NCI-H1105 (cell line): ENCODE results near the gene DNLZ.
"Not testable (repeated sequence)": the region's sequence is repeated elsewhere in the genome, so short reads cannot be mapped to it uniquely, and the experiment has no call there.

Experiments
- DNase-seq: peaks from one replicate; lab custom pipeline; 2025; lab: John Stamatoyannopoulos, UW

The DNLZ gene

DNA sequence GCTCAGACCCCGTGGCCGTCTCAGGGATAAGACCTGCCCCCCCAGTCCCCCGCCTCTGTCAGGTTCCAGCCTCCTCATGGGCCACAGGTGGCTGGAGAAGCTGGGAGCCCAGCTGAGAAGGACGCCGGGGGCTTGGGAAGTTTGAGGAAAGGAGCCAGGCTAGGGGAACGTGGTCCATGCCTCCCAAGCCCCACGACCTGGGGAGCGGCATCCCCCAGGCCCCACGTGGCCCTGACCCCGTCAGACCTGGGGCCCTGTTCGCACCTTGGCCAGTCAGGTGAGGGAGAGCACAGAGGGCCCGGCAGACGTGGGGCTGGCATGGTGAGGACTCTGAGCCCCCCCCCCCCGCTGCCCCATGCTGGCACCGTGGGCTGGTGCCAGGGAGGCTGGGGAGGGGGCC lies 32.5 kb downstream of the DNLZ start:
- no peak for DNase-seq

- DNase-seq = no peak
Measured at GRCh38 chr9:136330406-136330990, 33.0 kb downstream of the DNLZ start.

- no peak for DNase-seq
Measured at GRCh38 chr9:136329636-136330405, 33.7 kb downstream of the DNLZ start.

DNA sequence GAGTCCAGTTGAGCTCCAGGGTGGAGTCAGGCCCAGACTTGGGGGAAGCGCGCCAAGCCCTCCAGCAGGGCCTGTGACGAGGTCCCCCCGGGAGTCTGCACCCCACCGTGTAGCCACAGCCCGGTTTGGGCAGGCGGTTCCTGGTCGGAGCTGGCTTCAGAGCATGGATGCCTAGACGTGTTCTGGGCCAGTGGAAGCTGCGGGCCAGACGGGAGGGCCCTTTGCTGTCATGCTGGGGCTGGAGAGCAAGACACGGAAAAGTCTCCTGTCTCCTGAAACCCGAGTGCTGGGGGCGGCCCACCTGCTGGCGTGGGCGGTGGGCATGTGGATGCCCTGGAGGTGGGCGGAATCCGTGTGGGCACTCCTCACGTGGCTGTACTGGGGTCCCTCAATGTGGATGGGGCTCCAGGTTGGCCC lies 34.3 kb downstream of the DNLZ start:
- no peak for DNase-seq

GRCh38 chr9:136328622-136329041 lies 34.9 kb downstream of the DNLZ start:
- no peak for DNase-seq

- DNase-seq = peak; percentile 25
Measured at GRCh38 chr9:136328011-136328621, 35.4 kb downstream of the DNLZ start.

- no peak for DNase-seq
Measured at GRCh38 chr9:136327304-136327974, 36.1 kb downstream of the DNLZ start, which contains the start of gene GPSM1. TSS of gene GPSM1 (plus strand) at chr9:136327539. CDS start at chr9:136327696, 157 bp downstream.

DNA sequence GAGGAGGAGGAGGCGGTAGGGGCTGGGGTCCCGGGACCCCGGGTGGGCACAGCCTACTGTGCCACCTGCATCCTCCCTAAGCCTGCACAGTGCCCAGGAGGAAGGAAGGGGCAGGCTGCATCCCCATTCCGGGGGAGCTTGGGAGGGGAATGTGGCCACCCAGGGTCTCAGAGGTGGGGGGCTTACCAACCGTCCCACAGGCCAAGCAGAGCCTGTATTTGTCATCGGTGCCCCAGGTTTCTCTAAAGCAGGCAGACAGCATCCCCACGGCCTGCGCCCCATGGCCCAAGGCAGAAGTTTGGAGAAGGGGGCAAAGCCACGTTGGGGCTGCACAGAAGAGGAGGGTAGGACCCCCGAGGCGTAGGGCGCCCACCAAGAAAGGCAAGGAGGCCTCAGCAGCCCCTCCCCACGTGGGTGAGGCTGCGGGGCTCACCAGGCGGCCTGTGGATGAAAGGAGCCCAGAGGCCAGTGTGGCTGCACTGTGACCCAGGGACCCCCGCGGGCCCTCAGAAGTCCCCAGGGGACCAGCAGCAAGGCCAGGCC lies 36.7 kb downstream of the DNLZ start:
- no peak for DNase-seq

DNA sequence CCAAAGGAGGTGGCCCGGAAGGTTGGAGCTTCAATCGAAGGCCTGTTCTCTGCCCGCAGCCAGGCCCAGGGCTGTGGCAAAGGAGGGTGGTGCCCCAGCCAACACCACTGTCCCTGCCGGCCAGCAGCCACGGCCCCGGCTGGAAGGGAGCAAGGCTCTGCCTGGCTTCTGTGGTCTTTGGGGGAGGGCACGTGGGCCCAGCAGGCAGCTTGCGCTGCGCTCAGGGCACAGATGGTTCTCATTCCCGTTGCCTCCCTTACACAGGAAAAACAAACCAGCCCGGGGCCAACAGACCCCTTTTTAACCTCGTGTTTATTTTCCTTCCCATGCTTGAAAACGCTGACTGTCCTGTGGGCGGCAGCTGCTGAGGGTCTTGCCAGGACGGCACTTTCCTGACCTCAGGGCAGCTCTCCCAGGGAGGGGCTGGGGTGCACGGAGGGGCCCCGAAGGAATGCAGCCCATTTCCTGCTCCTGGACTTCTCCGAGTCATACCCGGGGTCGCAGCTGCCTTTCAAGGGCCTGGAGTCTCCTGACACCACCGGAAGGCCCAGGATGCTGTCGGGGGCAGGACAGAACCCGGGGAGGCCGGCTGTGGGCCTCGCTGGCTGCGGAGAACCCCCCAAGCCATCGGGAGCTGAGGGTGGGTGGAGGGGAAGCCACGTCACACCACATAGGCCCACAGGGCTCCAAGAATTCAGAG lies 37.3 kb downstream of the DNLZ start:
- DNase-seq = no peak

- DNase-seq = no peak
Measured at GRCh38 chr9:136325358-136325757, 38.2 kb downstream of the DNLZ start.

DNA sequence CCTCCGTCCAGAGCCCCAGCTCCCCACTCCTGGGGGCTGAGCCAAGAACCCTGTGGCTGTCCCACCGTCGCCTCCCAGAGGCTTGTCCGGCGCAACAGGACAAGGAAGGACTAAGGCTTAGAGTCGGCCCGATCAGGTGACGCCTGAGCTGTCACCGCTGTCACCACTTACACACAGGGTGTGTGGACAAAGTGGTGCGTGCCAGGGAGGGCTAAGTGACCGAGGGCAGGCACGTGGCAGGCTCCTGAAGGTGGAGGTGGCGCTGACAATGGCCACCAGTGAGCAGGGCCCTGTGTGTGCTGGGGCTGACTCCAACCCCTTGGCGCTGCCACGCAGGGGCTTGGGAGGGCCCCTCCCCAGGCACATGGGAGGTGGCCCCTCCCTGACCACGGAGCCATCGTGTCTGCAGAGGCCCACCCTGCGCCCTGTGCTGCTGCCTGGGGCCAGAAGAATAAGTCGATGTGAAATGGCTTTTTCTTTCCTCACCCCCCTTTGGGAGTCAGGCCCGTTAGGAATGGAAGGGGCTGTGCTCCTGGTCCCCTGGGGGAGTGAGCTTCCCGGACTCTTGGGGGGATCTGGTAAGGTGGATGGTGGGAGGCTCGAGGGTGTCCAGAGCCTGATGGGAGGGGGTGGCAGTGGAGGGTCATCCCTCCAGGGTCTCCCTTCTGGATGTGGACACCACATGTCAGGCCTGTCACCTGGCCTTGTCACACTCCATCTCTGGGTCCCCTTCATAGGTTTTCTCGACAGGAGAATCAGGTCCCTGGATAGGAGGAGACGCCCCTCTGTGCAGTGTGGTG lies 38.8 kb downstream of the DNLZ start:
- no peak for DNase-seq

GRCh38 chr9:136323371-136323789 lies 40.2 kb downstream of the DNLZ start:
- peak; percentile 51 for DNase-seq

DNA sequence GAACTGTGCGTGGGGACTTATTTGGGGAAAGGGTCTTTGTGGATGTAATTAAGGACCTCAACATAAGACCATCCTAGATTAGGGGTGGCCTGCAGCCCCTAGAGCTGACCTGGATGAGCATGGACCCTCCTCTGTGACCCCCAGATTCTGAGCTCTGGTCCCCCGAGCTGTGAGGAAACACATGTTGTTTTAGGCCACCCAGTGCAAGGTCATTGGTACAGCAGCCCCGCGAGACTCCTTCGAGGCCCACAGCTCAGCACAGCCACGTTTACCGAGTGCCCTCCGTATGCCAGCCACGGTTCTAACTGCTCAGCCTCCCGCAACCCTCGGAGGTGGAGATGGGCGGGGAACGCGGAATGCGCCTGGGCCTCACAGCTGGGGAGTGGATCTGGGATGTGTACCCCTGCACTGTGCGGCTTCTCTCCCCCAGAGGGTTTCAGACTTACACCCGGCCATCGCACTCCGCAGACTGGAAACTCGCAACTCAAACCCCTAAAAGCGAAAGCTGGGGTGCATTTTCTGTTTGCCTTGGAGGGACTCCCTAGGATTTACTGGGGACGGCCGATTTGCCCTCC lies 40.7 kb downstream of the DNLZ start:
- no peak for DNase-seq

- DNase-seq = no peak
Measured at GRCh38 chr9:136321561-136321960, 42.0 kb downstream of the DNLZ start.

DNA sequence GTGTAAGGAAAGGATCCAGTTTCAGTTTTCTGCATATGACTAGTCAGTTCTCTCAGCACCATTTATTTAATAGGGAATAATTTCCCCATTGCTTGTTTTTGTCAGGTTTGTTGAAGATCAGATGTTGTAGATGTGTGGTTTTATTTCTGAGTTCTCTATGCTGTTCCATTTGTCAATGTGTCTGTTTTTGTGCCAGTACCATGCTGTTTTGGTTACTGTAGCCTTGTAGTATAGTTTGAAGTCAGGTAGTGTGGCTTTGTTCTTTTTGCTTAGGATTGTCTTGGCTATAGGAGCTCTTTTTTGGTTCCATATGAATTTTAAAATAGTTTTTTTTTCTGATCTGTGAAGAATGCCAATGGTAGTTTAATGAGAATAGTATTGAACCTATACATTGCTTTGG lies 42.6 kb downstream of the DNLZ start:
- not testable (repeated sequence) for DNase-seq

GRCh38 chr9:136319955-136320354 lies 43.6 kb downstream of the DNLZ start:
- DNase-seq = not testable (repeated sequence)

- DNase-seq = not testable (repeated sequence)
Measured at GRCh38 chr9:136319244-136319643, 44.3 kb downstream of the DNLZ start.

DNA sequence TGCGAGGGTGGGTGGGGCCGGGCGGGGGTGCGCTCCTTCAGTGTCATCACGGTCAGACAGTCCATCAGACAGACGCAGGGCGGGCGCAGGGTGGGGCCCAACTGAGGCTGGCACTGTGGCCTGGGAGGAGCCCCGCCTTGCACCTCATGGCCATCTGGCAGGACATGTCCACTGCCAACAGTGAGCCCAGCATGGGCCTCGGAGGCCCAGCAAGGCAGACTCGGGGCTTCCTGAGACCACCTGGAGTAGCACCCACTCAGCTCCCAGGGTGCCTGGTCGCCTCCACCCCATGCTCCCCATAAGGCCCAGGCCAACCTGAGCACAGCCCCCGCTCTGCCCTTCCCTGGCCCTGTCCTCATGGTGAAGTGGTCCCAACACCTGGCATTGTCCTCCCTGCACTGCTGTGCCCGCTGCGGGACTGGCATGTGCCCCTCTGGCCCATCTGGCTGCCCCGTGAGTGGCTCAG lies 44.7 kb downstream of the DNLZ start:
- DNase-seq = no peak

- DNase-seq = no peak
Measured at GRCh38 chr9:136318111-136318775, 45.3 kb downstream of the DNLZ start.

GRCh38 chr9:136317695-136318094 lies 45.8 kb downstream of the DNLZ start:
- no peak for DNase-seq
